IgD-negative memory B cell (primary cell): Measurements from ENCODE around the gene MBD3L2. TPM values are rescaled to one million over a fixed set of nuclear protein-coding genes. Genes with fewer than 3 reads are reported as not detected.
A peak's percentile ranks its signal among the peaks of the same experiment; 100 is the strongest.
"Not testable (repeated sequence)": the region's sequence is repeated elsewhere in the genome, so short reads cannot be mapped to it uniquely, and the experiment has no call there.

ENCODE experiments used
- H3K27ac Mint-ChIP-seq, 3 donors: one replicate each; pipeline ENCODE4 v1.8.0; 2020 to 2022; ENCODE audit warnings: mild to moderate bottlenecking in 3 of 3, mixed read lengths in 3 of 3, moderate library complexity in 1 of 3
- H3K27me3 Mint-ChIP-seq: one replicate; pipeline ENCODE4 v1.8.0; 2021; ENCODE audit warnings: mixed read lengths
- H3K36me3 Mint-ChIP-seq: one replicate; pipeline ENCODE4 v1.8.0; 2020; ENCODE audit warnings: mild to moderate bottlenecking, mixed read lengths
- H3K4me1 Mint-ChIP-seq, 3 donors: one replicate each; pipeline ENCODE4 v1.8.0; 2020 to 2022; ENCODE audit warnings: mixed read lengths in 3 of 3, mild to moderate bottlenecking in 1 of 3
- H3K4me3 Mint-ChIP-seq, 4 donors: one replicate each; pipeline ENCODE4 v1.8.0; 2020 to 2022; ENCODE audit warnings: mild to moderate bottlenecking in 4 of 4, mixed read lengths in 4 of 4, moderate library complexity in 3 of 4
- H3K9me3 Mint-ChIP-seq, 3 donors: one replicate each; pipeline ENCODE4 v1.8.0; 2020 to 2021; ENCODE audit warnings: mixed read lengths in 3 of 3, mild to moderate bottlenecking in 1 of 3
- polyA plus RNA-seq: library from polyadenylated mRNA; unstranded; fragments of 300-500 nt; fragmentation: Illumina TruSeq; gene quantifications from one replicate; pipeline ENCODE4 v1.2.3, GENCODE V29; 2021

MBD3L2 gene
- not detected for polyA plus RNA-seq

GRCh38 chr19:7049021-7049420 lies at the start of gene MBD3L2:
TSS of gene MBD3L2 (plus strand) at chr19:7049321. CDS start at chr19:7049374, 53 bp downstream.
- not testable (repeated sequence) for H3K27ac Mint-ChIP-seq, H3K36me3 Mint-ChIP-seq, H3K4me1 Mint-ChIP-seq, H3K4me3 Mint-ChIP-seq, H3K9me3 Mint-ChIP-seq, H3K27me3 Mint-ChIP-seq

GRCh38 chr19:6999933-7000332 lies 49.2 kb upstream of the MBD3L2 start:
- Mint-ChIP-seq H3K27me3 (peaks cover 6% of the 10 kb centered on the region), H3K27ac (no peak overlapping the region), H3K9me3 (peaks cover 0 to 1% (median 1%) of the 10 kb centered on the region in 3 donors), H3K36me3 (peaks cover 3% of the 10 kb centered on the region), H3K4me3 (no peak overlapping the region), H3K4me1 (peaks cover 0 to 3% (median 0%) of the 10 kb centered on the region in 3 donors)

- Mint-ChIP-seq H3K27me3 (peaks cover 6% of the 10 kb centered on the region), H3K4me1 (peaks cover 0 to 3% (median 0%) of the 10 kb centered on the region in 3 donors), H3K9me3 (peaks cover 0 to 1% (median 1%) of the 10 kb centered on the region in 3 donors), H3K27ac (no peak overlapping the region), H3K4me3 (no peak overlapping the region), H3K36me3 (peaks cover 3% of the 10 kb centered on the region)
These were observed 48.8 kb upstream of the MBD3L2 start for GRCh38 chr19:7000333-7000732.

- Mint-ChIP-seq H3K4me1 (peaks cover 0 to 3% (median 0%) of the 10 kb centered on the region in 3 donors), H3K27ac (no peak overlapping the region), H3K4me3 (no peak overlapping the region), H3K9me3 (peaks cover 0 to 1% (median 1%) of the 10 kb centered on the region in 3 donors), H3K27me3 (peaks cover 6% of the 10 kb centered on the region), H3K36me3 (peaks cover 3% of the 10 kb centered on the region)
These were observed 48.3 kb upstream of the MBD3L2 start for GRCh38 chr19:7000816-7001215.

- peaks cover 7% of the 10 kb centered on the region for H3K27me3 Mint-ChIP-seq
- peak overlapping the region in 1 of 4 donors; percentile 28 for H3K4me3 Mint-ChIP-seq
- peaks cover 0 to 3% (median 0%) of the 10 kb centered on the region in 3 donors for H3K4me1 Mint-ChIP-seq
- H3K36me3 Mint-ChIP-seq: peaks cover 2% of the 10 kb centered on the region
- H3K9me3 Mint-ChIP-seq: peaks cover 0 to 1% (median 0%) of the 10 kb centered on the region in 3 donors
- H3K27ac Mint-ChIP-seq: no peak overlapping the region
These were observed 44.7 kb upstream of the MBD3L2 start for GRCh38 chr19:7004313-7004931.

- no peak overlapping the region for H3K4me3 Mint-ChIP-seq
- no peak overlapping the region for H3K27ac Mint-ChIP-seq
- H3K27me3 Mint-ChIP-seq: peaks cover 4% of the 10 kb centered on the region
- H3K9me3 Mint-ChIP-seq: no peaks in the 10 kb centered on the region
- H3K36me3 Mint-ChIP-seq: peaks cover under 1% of the 10 kb centered on the region
- peaks cover 0 to 2% (median 0%) of the 10 kb centered on the region in 3 donors for H3K4me1 Mint-ChIP-seq
These were observed 42.9 kb upstream of the MBD3L2 start for GRCh38 chr19:7006135-7006704.

GRCh38 chr19:7007859-7008258 lies 41.3 kb upstream of the MBD3L2 start:
- peaks cover 0 to 2% (median 0%) of the 10 kb centered on the region in 3 donors for H3K4me1 Mint-ChIP-seq
- no peaks in the 10 kb centered on the region for H3K9me3 Mint-ChIP-seq
- H3K27me3 Mint-ChIP-seq: peaks cover 4% of the 10 kb centered on the region
- no peak overlapping the region for H3K4me3 Mint-ChIP-seq
- no peak overlapping the region for H3K27ac Mint-ChIP-seq
- no peaks in the 10 kb centered on the region for H3K36me3 Mint-ChIP-seq

- H3K9me3 Mint-ChIP-seq: no peaks in the 10 kb centered on the region
- no peak overlapping the region for H3K4me3 Mint-ChIP-seq
- no peaks in the 10 kb centered on the region for H3K36me3 Mint-ChIP-seq
- peaks cover 4% of the 10 kb centered on the region for H3K27me3 Mint-ChIP-seq
- H3K4me1 Mint-ChIP-seq: peaks cover 0 to 5% (median 2%) of the 10 kb centered on the region in 3 donors
- no peak overlapping the region for H3K27ac Mint-ChIP-seq
These were observed 38.2 kb upstream of the MBD3L2 start for GRCh38 chr19:7010722-7011593.

GRCh38 chr19:7013678-7014077 lies 35.4 kb upstream of the MBD3L2 start:
- Mint-ChIP-seq H3K4me1 (peaks cover 0 to 5% (median 2%) of the 10 kb centered on the region in 3 donors), H3K27ac (no peak overlapping the region), H3K4me3 (no peak overlapping the region), H3K27me3 (no peaks in the 10 kb centered on the region), H3K9me3 (no peaks in the 10 kb centered on the region), H3K36me3 (no peaks in the 10 kb centered on the region)

GRCh38 chr19:7018828-7019227 lies 30.3 kb upstream of the MBD3L2 start:
- Mint-ChIP-seq H3K27ac (no peak overlapping the region), H3K9me3 (no peaks in the 10 kb centered on the region), H3K4me3 (no peak overlapping the region), H3K36me3 (no peaks in the 10 kb centered on the region), H3K27me3 (no peaks in the 10 kb centered on the region), H3K4me1 (peaks cover 0 to 2% (median 0%) of the 10 kb centered on the region in 3 donors)

- H3K27me3 Mint-ChIP-seq, H3K4me1 Mint-ChIP-seq, H3K4me3 Mint-ChIP-seq, H3K27ac Mint-ChIP-seq, H3K36me3 Mint-ChIP-seq, H3K9me3 Mint-ChIP-seq: not testable (repeated sequence)
These were observed 27.8 kb upstream of the MBD3L2 start, which contains the start of gene MBD3L2B for GRCh38 chr19:7021331-7021730. TSS of gene MBD3L2B (minus strand) at chr19:7021431. CDS start at chr19:7021397, 34 bp downstream.

- H3K4me1 Mint-ChIP-seq, H3K9me3 Mint-ChIP-seq, H3K36me3 Mint-ChIP-seq, H3K27me3 Mint-ChIP-seq, H3K27ac Mint-ChIP-seq, H3K4me3 Mint-ChIP-seq: not testable (repeated sequence)
These were observed 20.3 kb upstream of the MBD3L2 start for GRCh38 chr19:7028790-7029189.

GRCh38 chr19:7030278-7030677 lies 18.8 kb upstream of the MBD3L2 start, which contains the start of gene MBD3L5:
TSS of gene MBD3L5 (plus strand) at chr19:7030578. CDS start at chr19:7030612, 34 bp downstream.
- not testable (repeated sequence) for H3K27me3 Mint-ChIP-seq, H3K9me3 Mint-ChIP-seq, H3K36me3 Mint-ChIP-seq, H3K27ac Mint-ChIP-seq, H3K4me3 Mint-ChIP-seq, H3K4me1 Mint-ChIP-seq

- H3K9me3 Mint-ChIP-seq, H3K36me3 Mint-ChIP-seq, H3K27me3 Mint-ChIP-seq, H3K4me1 Mint-ChIP-seq, H3K4me3 Mint-ChIP-seq, H3K27ac Mint-ChIP-seq: not testable (repeated sequence)
These were observed 9.0 kb upstream of the MBD3L2 start, which contains the start of gene MBD3L4 for GRCh38 chr19:7040079-7040478. TSS of gene MBD3L4 (minus strand) at chr19:7040179. CDS start at chr19:7040144, 35 bp downstream.

- H3K4me1 Mint-ChIP-seq, H3K4me3 Mint-ChIP-seq, H3K27ac Mint-ChIP-seq, H3K36me3 Mint-ChIP-seq, H3K9me3 Mint-ChIP-seq, H3K27me3 Mint-ChIP-seq: not testable (repeated sequence)
These were observed 7.6 kb upstream of the MBD3L2 start for GRCh38 chr19:7041563-7041962.
